ENCODE measurements around the gene FRMD4A.

DNA sequence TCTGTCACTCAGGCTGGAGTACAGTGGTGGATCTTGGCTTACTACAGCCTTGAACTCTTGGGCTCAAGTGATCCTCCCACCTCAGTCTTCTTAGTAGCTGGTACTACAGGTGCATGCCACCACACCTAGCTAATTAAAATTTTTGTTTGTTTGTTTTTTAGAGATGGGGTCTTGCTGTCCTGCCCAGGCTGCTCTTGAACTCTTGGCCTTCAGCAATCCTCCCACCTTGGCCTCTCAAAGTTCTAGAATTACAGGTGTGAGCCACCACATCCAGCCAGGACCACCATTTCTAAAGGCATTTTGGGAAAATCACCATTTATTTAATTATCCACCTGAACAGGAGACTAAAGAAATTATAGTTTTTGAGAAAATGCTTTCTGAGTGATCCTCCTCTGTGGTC, 491.7 kb downstream of the FRMD4A start:
- TF ChIP-seq CTCF (IDR thresholded peaks at IDR 0.05 in 4 of 5, conservative IDR thresholded peaks at IDR 0.05 in 1 of 5) (no peak), POLR2A (IDR thresholded peaks at IDR 0.05) (no peak)
